Endothelial cell of umbilical vein (primary cell): ENCODE measurements around the gene USP36. TPM values are rescaled to one million over a fixed set of nuclear protein-coding genes. Genes with fewer than 3 reads are reported as not detected.

Experiments used
- BruUV-seq: library from RNA; stranded (reverse); fragments of 400-500 nt; replicated peaks from 2 replicates; lab custom pipeline; 2021; lab: Mats Ljungman, UMichigan
- CTCF ChIA-PET: fragments of 300-600, 350-600 bp; sonication (Branson Sonifier 250); formaldehyde crosslinking; loops from one replicate; lab custom pipeline; 2021; ENCODE audit warnings: antibody characterized with exemption, inconsistent platforms; lab: Charles Lee
- POLR2A ChIA-PET: fragments of 300-600, 350-600 bp; sonication (Branson Sonifier 250); formaldehyde crosslinking; loops from one replicate; lab custom pipeline; 2021; ENCODE audit warnings: antibody characterized with exemption, inconsistent platforms; lab: Charles Lee
- DNase-seq: peaks from one replicate; pipeline ENCODE4 v3.0.0-alpha.2; 2011; ENCODE audit warnings: low read depth, low spot score
- FAIRE-seq: peaks from 2 replicates; lab custom pipeline; 2011; peaks lifted over from hg19 to GRCh38; lab: Jason Lieb, UNC
- H2AFZ ChIP-seq: 2 replicates; pipeline ENCODE4 v1.6.0; 2012; ENCODE audit warnings: low read depth, low read length, control low read depth, inconsistent platforms
- H3K27ac ChIP-seq: 2 replicates; pipeline ENCODE4 v1.5.1; 2011; ENCODE audit warnings: low read depth, mild to moderate bottlenecking, control low read depth, low read length, moderate library complexity; ENCODE audit not compliant: insufficient read depth
- H3K27me3 ChIP-seq, 2 experiments: 2 replicates each; pipeline versions ENCODE4 v1.6.0 to v1.6.1; 2011; ENCODE audit warnings: low read length in 2 of 2, mixed read lengths in 1 of 2; ENCODE audit not compliant: control insufficient read depth in 2 of 2, insufficient read depth in 2 of 2
- H3K36me3 ChIP-seq, 2 experiments: 2 replicates in 1 of 2; 3 replicates in 1 of 2; pipeline ENCODE4 v1.5.1; 2011; ENCODE audit warnings: low read length in 2 of 2, mild to moderate bottlenecking in 1 of 2, moderate library complexity in 1 of 2; ENCODE audit not compliant: control insufficient read depth in 2 of 2, insufficient read depth in 2 of 2; ENCODE audit errors: extremely low read depth in 1 of 2
- H3K4me1 ChIP-seq: 3 replicates; pipeline ENCODE4 v1.5.1; 2011; ENCODE audit warnings: mild to moderate bottlenecking, low read length; ENCODE audit not compliant: control insufficient read depth, insufficient read depth; ENCODE audit errors: extremely low read depth
- H3K4me2 ChIP-seq: 2 replicates; pipeline ENCODE4 v1.6.1; 2011; ENCODE audit warnings: low read length, control low read depth, mixed read lengths; ENCODE audit not compliant: insufficient read depth
- H3K4me3 ChIP-seq, 3 experiments: fragments of 200-600 bp in 1 of 3; sonication (generic), shearing (Covaris generic) in 1 of 3; replicated peaks in 1 of 3; 2 replicates each; pipeline ENCODE4 v1.5.1; 2011 to 2016; ENCODE audit warnings: control low read depth in 3 of 3, low read length in 3 of 3, mild to moderate bottlenecking in 2 of 3, inconsistent platforms in 1 of 3, low read depth in 1 of 3, moderate library complexity in 1 of 3; ENCODE audit not compliant: insufficient read depth in 1 of 3
- H3K79me2 ChIP-seq: 2 replicates; pipeline ENCODE4 v1.6.0; 2012; ENCODE audit warnings: low read length, inconsistent platforms; ENCODE audit not compliant: control insufficient read depth, insufficient read depth
- H3K9ac ChIP-seq: replicated peaks from 2 replicates; pipeline ENCODE3; 2011; ENCODE audit warnings: low read length, control low read depth; ENCODE audit not compliant: insufficient read depth; ENCODE audit errors: extremely low read depth
- H3K9me1 ChIP-seq: replicated peaks from 3 replicates; pipeline ENCODE4 v1.6.0; 2011; ENCODE audit warnings: mild to moderate bottlenecking, low read length; ENCODE audit not compliant: control insufficient read depth, insufficient read depth; ENCODE audit errors: extremely low read depth
- H3K9me3 ChIP-seq: replicated peaks from 2 replicates; pipeline ENCODE4 v1.5.1; 2012; ENCODE audit warnings: low read length, inconsistent platforms; ENCODE audit not compliant: control insufficient read depth, insufficient read depth
- H4K20me1 ChIP-seq: replicated peaks from 2 replicates; pipeline ENCODE3; 2011; ENCODE audit warnings: mild to moderate bottlenecking, low read length; ENCODE audit not compliant: control insufficient read depth, insufficient read depth; ENCODE audit errors: extremely low read depth
- EZH2 ChIP-seq: IDR thresholded peaks from 2 replicates; pipeline ENCODE4 v1.6.1; 2012; ENCODE audit warnings: borderline replicate concordance, low read depth, mild to moderate bottlenecking, moderate library complexity, low read length, inconsistent platforms; ENCODE audit not compliant: severe bottlenecking
- FOS ChIP-seq: IDR thresholded peaks from 2 replicates; pipeline ENCODE4 v1.6.1; 2011; ENCODE audit warnings: mild to moderate bottlenecking, low read length, moderate library complexity, borderline replicate concordance; ENCODE audit not compliant: insufficient read depth
- GATA2 ChIP-seq: IDR thresholded peaks from 2 replicates; pipeline ENCODE4 v1.7.0; 2011; ENCODE audit warnings: low read depth, mild to moderate bottlenecking, moderate library complexity, mixed read lengths, low read length; ENCODE audit not compliant: insufficient read length, insufficient read depth
- JUN ChIP-seq: IDR thresholded peaks from 2 replicates; pipeline ENCODE4 v1.6.1; 2011; ENCODE audit warnings: borderline replicate concordance, low read depth; ENCODE audit not compliant: insufficient read length, insufficient read depth
- MYC ChIP-seq: IDR thresholded peaks from one replicate; pipeline ENCODE4 v1.6.1; 2011; ENCODE audit warnings: mild to moderate bottlenecking, low read depth, low read length
- POLR2A ChIP-seq: IDR thresholded peaks from 2 replicates; pipeline ENCODE4 v1.6.1; 2012; ENCODE audit warnings: low read depth, mild to moderate bottlenecking, control low read depth, low read length
- POLR2AphosphoS5 ChIP-seq: IDR thresholded peaks from 2 replicates; pipeline ENCODE4 v1.6.1; 2012; ENCODE audit warnings: low read depth, mild to moderate bottlenecking, control low read depth, low read length, moderate library complexity; ENCODE audit not compliant: insufficient read depth
- dilution Hi-C: fragments of 300-500 bp; cut with MboI; formaldehyde crosslinking; loops from one replicate; pipeline ENCODE4 v1.15.0; 2019; ENCODE audit warnings: low sequenced_read_pairs; ENCODE audit not compliant: extremely low pct_ligation_motif_present
- intact Hi-C: fragments of 100-400 bp; cut with micrococcal nuclease; formaldehyde crosslinking; loops from one replicate; pipeline ENCODE4 v1.10.0; 2022
- polyA plus RNA-seq, 4 experiments: library from polyadenylated mRNA; depleted of rRNA in 3 of 4; stranded (reverse) in 3 of 4; unstranded in 1 of 4; fragments of >200 nt; gene quantifications; 2 replicates each; pipeline versions ENCODE4 v1.2.1 to v1.2.3, GENCODE V29; 2011 to 2012; ENCODE audit warnings: missing spikeins in 1 of 4
- total RNA-seq: library from RNA; stranded (reverse); gene quantifications from 2 replicates; pipeline ENCODE4 v1.2.3, GENCODE V29; 2021
- TF ChIP-seq, protein P1 (sequence below), 2 donors: IDR thresholded peaks; 1 replicate in 1 of 2; 2 replicates in 1 of 2; pipeline ENCODE4 v1.5.1; 2011; ENCODE audit warnings: low read length in 2 of 2, mild to moderate bottlenecking in 2 of 2, moderate library complexity in 2 of 2, control low read depth in 1 of 2, inconsistent platforms in 1 of 2, low read depth in 1 of 2; ENCODE audit not compliant: insufficient read depth in 1 of 2; ENCODE audit errors: extremely low read depth in 1 of 2
- TF ChIP-seq, protein P2 (sequence below): IDR thresholded peaks from 2 replicates; pipeline ENCODE4 v1.6.1; 2011; ENCODE audit not compliant: insufficient read depth, insufficient read length

USP36 gene
- total and polyA plus RNA-seq, 2 donors (not counting 3 experiments of a cell fraction or from before 2014, with no cell fraction given): 29.8 to 46.6 TPM

DNA sequence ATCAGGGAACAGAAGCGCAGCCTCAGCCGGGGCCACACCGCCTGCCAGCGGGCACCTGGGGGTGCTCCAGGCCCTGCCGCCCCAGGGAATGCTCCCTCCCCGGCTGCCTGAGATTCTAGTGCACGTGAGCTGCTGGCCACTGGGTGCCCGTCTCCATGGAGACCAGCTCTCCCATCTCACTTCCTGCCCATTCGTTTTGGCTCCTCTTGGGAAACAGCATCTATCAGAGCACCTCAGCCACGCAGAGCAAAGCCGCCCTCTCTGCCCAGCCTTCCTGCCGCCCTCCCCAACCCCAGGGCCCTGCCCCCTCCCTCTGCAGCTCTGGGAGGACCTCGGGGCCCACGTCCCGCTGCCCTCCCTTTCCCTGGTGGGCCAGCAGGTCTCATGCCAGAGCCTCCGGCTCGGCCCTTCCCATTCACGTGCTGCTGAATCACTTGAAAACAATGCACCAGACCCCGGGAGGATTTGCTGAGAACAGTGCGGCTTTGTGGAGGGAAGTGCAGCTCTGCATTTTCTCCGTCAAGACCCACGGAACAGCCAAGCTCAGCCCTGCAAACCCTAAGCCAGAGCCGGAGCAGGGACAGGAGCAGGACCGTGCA lies 43.0 kb upstream of the USP36 start:
- H3K9me3 ChIP-seq: no peaks in the 10 kb centered on the region
- dilution Hi-C loops: no loop called here
- intact Hi-C loops: loop anchor here (1.0 to 2.0 kb wide), 6 partner anchors 10 to 88 kb away; partner anchors contain the start of genes TIMP2 and USP36
- peak; percentile 75 for TF ChIP-seq JUN
- TF ChIP-seq EZH2: no peak
- TF ChIP-seq POLR2AphosphoS5: peak; percentile 81
- peak; percentile 71 for TF ChIP-seq FOS
- TF ChIP-seq MYC: peak; percentile 13
- TF ChIP-seq, protein P1, sequence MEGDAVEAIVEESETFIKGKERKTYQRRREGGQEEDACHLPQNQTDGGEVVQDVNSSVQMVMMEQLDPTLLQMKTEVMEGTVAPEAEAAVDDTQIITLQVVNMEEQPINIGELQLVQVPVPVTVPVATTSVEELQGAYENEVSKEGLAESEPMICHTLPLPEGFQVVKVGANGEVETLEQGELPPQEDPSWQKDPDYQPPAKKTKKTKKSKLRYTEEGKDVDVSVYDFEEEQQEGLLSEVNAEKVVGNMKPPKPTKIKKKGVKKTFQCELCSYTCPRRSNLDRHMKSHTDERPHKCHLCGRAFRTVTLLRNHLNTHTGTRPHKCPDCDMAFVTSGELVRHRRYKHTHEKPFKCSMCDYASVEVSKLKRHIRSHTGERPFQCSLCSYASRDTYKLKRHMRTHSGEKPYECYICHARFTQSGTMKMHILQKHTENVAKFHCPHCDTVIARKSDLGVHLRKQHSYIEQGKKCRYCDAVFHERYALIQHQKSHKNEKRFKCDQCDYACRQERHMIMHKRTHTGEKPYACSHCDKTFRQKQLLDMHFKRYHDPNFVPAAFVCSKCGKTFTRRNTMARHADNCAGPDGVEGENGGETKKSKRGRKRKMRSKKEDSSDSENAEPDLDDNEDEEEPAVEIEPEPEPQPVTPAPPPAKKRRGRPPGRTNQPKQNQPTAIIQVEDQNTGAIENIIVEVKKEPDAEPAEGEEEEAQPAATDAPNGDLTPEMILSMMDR (IDR thresholded peaks at IDR 0.05; ENCODE audit: extremely low read depth in 1 of 2, insufficient read depth in 1 of 2, low read depth in 1 of 2, low read length in 2 of 2): no peak
- TF ChIP-seq, protein P2, sequence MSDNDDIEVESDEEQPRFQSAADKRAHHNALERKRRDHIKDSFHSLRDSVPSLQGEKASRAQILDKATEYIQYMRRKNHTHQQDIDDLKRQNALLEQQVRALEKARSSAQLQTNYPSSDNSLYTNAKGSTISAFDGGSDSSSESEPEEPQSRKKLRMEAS: peak; percentile 72
- TF ChIP-seq POLR2A: no peak
- no peak for TF ChIP-seq GATA2
- peak overlapping the region; percentile 10 for H3K4me2 ChIP-seq
- no peak overlapping the region for H2AFZ ChIP-seq
- H3K27ac ChIP-seq: peak overlapping the region; percentile 85
- H4K20me1 ChIP-seq: no peaks in the 10 kb centered on the region
- ChIA-PET CTCF (interaction anchor here (0.9 to 4.0 kb wide), 10 partner anchors 10 to 108 kb away, joined by 3 to 41 read pairs (median 6); no protein-coding TSS in a partner anchor), POLR2A (interaction anchor here (1.2 kb wide), 1 partner anchor 50 kb away, joined by 4 read pairs; no protein-coding TSS in a partner anchor)
- H3K79me2 ChIP-seq: peaks cover 26% of the 10 kb centered on the region
- no TSS peak for BruUV-seq
- FAIRE-seq (peak; percentile 99), DNase-seq (peak; percentile 97)
- no peak overlapping the region for H3K4me3 ChIP-seq
- peak overlapping the region; percentile 49 for H3K9ac ChIP-seq
- no peaks in the 10 kb centered on the region for H3K27me3 ChIP-seq
- H3K9me1 ChIP-seq: no peaks in the 10 kb centered on the region
- peaks cover 42% of the 10 kb centered on the region for H3K4me1 ChIP-seq
- H3K36me3 ChIP-seq: peaks cover 0 to 2% of the 10 kb centered on the region in 2 experiments
